ENCODE data around the gene DAPK1.

The DAPK1 gene

GRCh38 chr9:87562530-87563170 lies 65.0 kb downstream of the DAPK1 start:
- H2AFZ ChIP-seq (ENCODE audit: insufficient read depth, low read length, poor library complexity) = no peak overlapping the region
- H3K27me3 ChIP-seq (ENCODE audit: insufficient read depth, low read length) = no peaks in the 10 kb centered on the region
- no peak overlapping the region for H3K14ac ChIP-seq (ENCODE audit: low read length)
- no peak overlapping the region for H3K18ac ChIP-seq (ENCODE audit: low read length)
- no peak overlapping the region for H2BK5ac ChIP-seq (ENCODE audit: low read depth, low read length, poor library complexity)
- H3K36me3 ChIP-seq (ENCODE audit: control insufficient read depth in 1 of 2, insufficient read depth in 2 of 2, low read length in 2 of 2) = peaks cover 0 to 2% of the 10 kb centered on the region in 2 experiments
- peaks cover 2% of the 10 kb centered on the region for H3K79me1 ChIP-seq (ENCODE audit: low read length)
- no peak overlapping the region for H3K27ac ChIP-seq (ENCODE audit: low read depth, low read length)
- peaks cover 2% of the 10 kb centered on the region for H3K79me2 ChIP-seq (ENCODE audit: control insufficient read depth, insufficient read depth, low read length, poor library complexity)
- no peak overlapping the region for H4K91ac ChIP-seq (ENCODE audit: low read depth, low read length)
- no peak overlapping the region for H2AK5ac ChIP-seq (ENCODE audit: low read length)
- H3K4me1 ChIP-seq (ENCODE audit: control insufficient read depth in 1 of 2, insufficient read depth in 2 of 2, low read length in 2 of 2) = peaks cover 11 to 20% of the 10 kb centered on the region in 2 experiments
- no peak overlapping the region for H3K4ac ChIP-seq (ENCODE audit: low read depth, low read length)
- no peak overlapping the region for H4K12ac ChIP-seq (ENCODE audit: low read depth, low read length)
- WGBS (ENCODE audit: extremely low coverage, insufficient coverage, insufficient read length) = no CpG with 5 or more reads among the region's 2 CpGs
- no peak overlapping the region for H2BK120ac ChIP-seq (ENCODE audit: insufficient read depth, low read length, poor library complexity)
- no peak overlapping the region for H3K4me3 ChIP-seq (ENCODE audit: low read depth, low read length)
- no peak overlapping the region for H3K23ac ChIP-seq (ENCODE audit: low read length)
- no peaks in the 10 kb centered on the region for H3K9me3 ChIP-seq (ENCODE audit: insufficient read depth, low read depth, low read length)
- H2BK12ac ChIP-seq (ENCODE audit: low read length) = no peak overlapping the region
- no peak overlapping the region for H3K4me2 ChIP-seq (ENCODE audit: low read length)
- no peak overlapping the region for H3K9ac ChIP-seq (ENCODE audit: low read length)
- no peak for DNase-seq
- H4K8ac ChIP-seq (ENCODE audit: low read depth, low read length) = no peak overlapping the region

GRCh38 chr9:87564111-87564510 lies 66.4 kb downstream of the DAPK1 start:
- Histone ChIP-seq H3K9me3 (ENCODE audit: insufficient read depth, low read depth, low read length) (no peaks in the 10 kb centered on the region), H4K8ac (ENCODE audit: low read depth, low read length) (no peak overlapping the region), H3K36me3 (ENCODE audit: control insufficient read depth in 1 of 2, insufficient read depth in 2 of 2, low read length in 2 of 2) (peaks cover 0 to 2% of the 10 kb centered on the region in 2 experiments), H2AK5ac (ENCODE audit: low read length) (no peak overlapping the region), H3K23ac (ENCODE audit: low read length) (no peak overlapping the region), H3K4me1 (ENCODE audit: control insufficient read depth in 1 of 2, insufficient read depth in 2 of 2, low read length in 2 of 2) (peaks cover 16 to 28% of the 10 kb centered on the region in 2 experiments), H3K9ac (ENCODE audit: low read length) (no peak overlapping the region), H3K4ac (ENCODE audit: low read depth, low read length) (no peak overlapping the region), H3K27me3 (ENCODE audit: insufficient read depth, low read length) (no peaks in the 10 kb centered on the region), H3K4me3 (ENCODE audit: low read depth, low read length) (no peak overlapping the region), H2BK5ac (ENCODE audit: low read depth, low read length, poor library complexity) (no peak overlapping the region), H3K18ac (ENCODE audit: low read length) (no peak overlapping the region), H3K79me2 (ENCODE audit: control insufficient read depth, insufficient read depth, low read length, poor library complexity) (peaks cover 2% of the 10 kb centered on the region), H3K4me2 (ENCODE audit: low read length) (no peak overlapping the region), H4K12ac (ENCODE audit: low read depth, low read length) (no peak overlapping the region), H2AFZ (ENCODE audit: insufficient read depth, low read length, poor library complexity) (no peak overlapping the region), H3K79me1 (ENCODE audit: low read length) (peaks cover 2% of the 10 kb centered on the region), H3K14ac (ENCODE audit: low read length) (no peak overlapping the region), H2BK12ac (ENCODE audit: low read length) (no peak overlapping the region), H3K27ac (ENCODE audit: low read depth, low read length) (no peak overlapping the region), H2BK120ac (ENCODE audit: insufficient read depth, low read length, poor library complexity) (no peak overlapping the region), H4K91ac (ENCODE audit: low read depth, low read length) (no peak overlapping the region)
- WGBS (ENCODE audit: extremely low coverage, insufficient coverage, insufficient read length) = no CpG with 5 or more reads among the region's 1 CpG
- peak; percentile 52 to 64 for DNase-seq

GRCh38 chr9:87564791-87565241 lies 67.1 kb downstream of the DAPK1 start:
- no peak overlapping the region for H4K91ac ChIP-seq (ENCODE audit: low read depth, low read length)
- H3K9ac ChIP-seq (ENCODE audit: low read length) = no peak overlapping the region
- H2BK120ac ChIP-seq (ENCODE audit: insufficient read depth, low read length, poor library complexity) = no peak overlapping the region
- no peak overlapping the region for H3K4me2 ChIP-seq (ENCODE audit: low read length)
- peaks cover 2% of the 10 kb centered on the region for H3K79me2 ChIP-seq (ENCODE audit: control insufficient read depth, insufficient read depth, low read length, poor library complexity)
- H3K18ac ChIP-seq (ENCODE audit: low read length) = no peak overlapping the region
- H3K27ac ChIP-seq (ENCODE audit: low read depth, low read length) = peak overlapping the region; percentile 65
- no peak overlapping the region for H2BK5ac ChIP-seq (ENCODE audit: low read depth, low read length, poor library complexity)
- peaks cover 17 to 32% of the 10 kb centered on the region in 2 experiments for H3K4me1 ChIP-seq (ENCODE audit: control insufficient read depth in 1 of 2, insufficient read depth in 2 of 2, low read length in 2 of 2)
- H3K9me3 ChIP-seq (ENCODE audit: insufficient read depth, low read depth, low read length) = no peaks in the 10 kb centered on the region
- no peak overlapping the region for H3K4me3 ChIP-seq (ENCODE audit: low read depth, low read length)
- H3K27me3 ChIP-seq (ENCODE audit: insufficient read depth, low read length) = no peaks in the 10 kb centered on the region
- no peak overlapping the region for H4K8ac ChIP-seq (ENCODE audit: low read depth, low read length)
- WGBS (ENCODE audit: extremely low coverage, insufficient coverage, insufficient read length) = no CpG with 5 or more reads among the region's 4 CpGs
- H3K36me3 ChIP-seq (ENCODE audit: control insufficient read depth in 1 of 2, insufficient read depth in 2 of 2, low read length in 2 of 2) = peaks cover 0 to 2% of the 10 kb centered on the region in 2 experiments
- H3K4ac ChIP-seq (ENCODE audit: low read depth, low read length) = no peak overlapping the region
- H2BK12ac ChIP-seq (ENCODE audit: low read length) = no peak overlapping the region
- H3K14ac ChIP-seq (ENCODE audit: low read length) = no peak overlapping the region
- no peak overlapping the region for H2AFZ ChIP-seq (ENCODE audit: insufficient read depth, low read length, poor library complexity)
- DNase-seq = peak; percentile 57 to 69
- no peak overlapping the region for H4K12ac ChIP-seq (ENCODE audit: low read depth, low read length)
- no peak overlapping the region for H3K23ac ChIP-seq (ENCODE audit: low read length)
- H3K79me1 ChIP-seq (ENCODE audit: low read length) = peaks cover 2% of the 10 kb centered on the region
- H2AK5ac ChIP-seq (ENCODE audit: low read length) = no peak overlapping the region

GRCh38 chr9:87567001-87567400 lies 69.3 kb downstream of the DAPK1 start:
- H2BK12ac ChIP-seq (ENCODE audit: low read length) = no peak overlapping the region
- no peaks in the 10 kb centered on the region for H3K27me3 ChIP-seq (ENCODE audit: insufficient read depth, low read length)
- H4K91ac ChIP-seq (ENCODE audit: low read depth, low read length) = no peak overlapping the region
- H2AFZ ChIP-seq (ENCODE audit: insufficient read depth, low read length, poor library complexity) = no peak overlapping the region
- H3K4me2 ChIP-seq (ENCODE audit: low read length) = no peak overlapping the region
- H3K4ac ChIP-seq (ENCODE audit: low read depth, low read length) = no peak overlapping the region
- no peak overlapping the region for H2BK5ac ChIP-seq (ENCODE audit: low read depth, low read length, poor library complexity)
- peaks cover 21 to 36% of the 10 kb centered on the region in 2 experiments for H3K4me1 ChIP-seq (ENCODE audit: control insufficient read depth in 1 of 2, insufficient read depth in 2 of 2, low read length in 2 of 2)
- no peak overlapping the region for H3K23ac ChIP-seq (ENCODE audit: low read length)
- no peak for DNase-seq
- no peak overlapping the region for H4K8ac ChIP-seq (ENCODE audit: low read depth, low read length)
- peaks cover 2% of the 10 kb centered on the region for H3K79me2 ChIP-seq (ENCODE audit: control insufficient read depth, insufficient read depth, low read length, poor library complexity)
- peaks cover 2% of the 10 kb centered on the region for H3K79me1 ChIP-seq (ENCODE audit: low read length)
- H3K4me3 ChIP-seq (ENCODE audit: low read depth, low read length) = no peak overlapping the region
- H3K27ac ChIP-seq (ENCODE audit: low read depth, low read length) = no peak overlapping the region
- H3K18ac ChIP-seq (ENCODE audit: low read length) = no peak overlapping the region
- peaks cover 0 to 2% of the 10 kb centered on the region in 2 experiments for H3K36me3 ChIP-seq (ENCODE audit: control insufficient read depth in 1 of 2, insufficient read depth in 2 of 2, low read length in 2 of 2)
- WGBS (ENCODE audit: extremely low coverage, insufficient coverage, insufficient read length) = no CpG with 5 or more reads among the region's 4 CpGs
- no peak overlapping the region for H2AK5ac ChIP-seq (ENCODE audit: low read length)
- H3K9ac ChIP-seq (ENCODE audit: low read length) = no peak overlapping the region
- H3K14ac ChIP-seq (ENCODE audit: low read length) = no peak overlapping the region
- no peak overlapping the region for H2BK120ac ChIP-seq (ENCODE audit: insufficient read depth, low read length, poor library complexity)
- H4K12ac ChIP-seq (ENCODE audit: low read depth, low read length) = no peak overlapping the region
- H3K9me3 ChIP-seq (ENCODE audit: insufficient read depth, low read depth, low read length) = no peaks in the 10 kb centered on the region

All from trophoblast cell (in vitro differentiated cells and primary cell).